K562 (cell line): ENCODE measurements around the gene TXN. TPM values are rescaled to one million over a fixed set of nuclear protein-coding genes. Genes with fewer than 3 reads are reported as not detected.

Experiments used
- CHD7 ChIP-seq: fragments of 200-600 bp; sonication (generic); IDR thresholded peaks from one replicate; pipeline ENCODE4 v1.6.1; 2012; ENCODE audit warnings: mild to moderate bottlenecking, low read depth, low read length, inconsistent platforms
- CREB3 ChIP-seq: fragments of 450-650 bp; conservative IDR thresholded peaks from 2 replicates; pipeline ENCODE4 v1.6.1; 2016; ENCODE audit warnings: missing genetic modification characterization, low read depth, mild to moderate bottlenecking, missing compliant biosample characterization, moderate library complexity
- EGR1 ChIP-seq: fragments of 450-650 bp; conservative IDR thresholded peaks from 2 replicates; pipeline ENCODE4 v1.6.1; 2017; ENCODE audit warnings: mild to moderate bottlenecking
- MAZ ChIP-seq, 2 experiments: fragments of 450-650 bp in 1 of 2; sonication (generic) in 1 of 2; formaldehyde crosslinking; IDR thresholded peaks in 1 of 2; conservative IDR thresholded peaks in 1 of 2; 2 replicates each; pipeline versions ENCODE4 v1.4.0 to v1.5.0; 2020; ENCODE audit warnings: mild to moderate bottlenecking in 1 of 2, missing genetic modification reagents in 1 of 2
- NRF1 ChIP-seq, 2 experiments: fragments of 450-650 bp; IDR thresholded peaks in 1 of 2; conservative IDR thresholded peaks in 1 of 2; 2 replicates each; pipeline ENCODE4 v1.6.1; 2014; ENCODE audit warnings: mild to moderate bottlenecking in 2 of 2
- PHF8 ChIP-seq: fragments of 200-600 bp; sonication (generic); IDR thresholded peaks from 2 replicates; pipeline ENCODE4 v1.6.1; 2012; ENCODE audit warnings: mixed run types, mild to moderate bottlenecking, inconsistent platforms, low read length, moderate library complexity, borderline replicate concordance
- TRIM28 ChIP-seq: fragments of 450-650 bp; IDR thresholded peaks from 2 replicates; pipeline ENCODE4 v1.6.1; 2017
- polyA plus RNA-seq, 8 experiments: library from polyadenylated mRNA; depleted of rRNA in 4 of 8; stranded (reverse) in 5 of 8; unstranded in 3 of 8; fragments of >200 nt; fragmentation: Nextera tagmentation in 2 of 8; fragmentation: Illumina TruSeq in 1 of 8; extraction: Ambion mirVana in 2 of 8; extraction: Trizol in 1 of 8; gene quantifications; 2 replicates each; pipeline versions ENCODE4 v1.2.1 to v1.2.3, GENCODE V29; 2011 to 2014; ENCODE audit warnings: inconsistent platforms in 1 of 8, missing spikeins in 1 of 8
- total RNA-seq, 7 experiments: library from RNA; depleted of rRNA in 6 of 7; stranded (reverse); fragments of >200 nt in 6 of 7; fragmentation: Illumina TruSeq in 2 of 7; extraction: Trizol in 2 of 7; gene quantifications; 2 replicates each; pipeline versions ENCODE4 v1.2.1 to v1.2.3, GENCODE V29; 2011 to 2021; ENCODE audit warnings: low replicate concordance in 1 of 7
- TF ChIP-seq, protein P1 (sequence below): fragments of 450-650 bp; IDR thresholded peaks from 2 replicates; pipeline ENCODE4 v1.6.1; 2016; ENCODE audit warnings: borderline replicate concordance

The TXN gene
- total and polyA plus RNA-seq, 9 of the 15 experiments (the other 6 are each of a cell fraction or from before 2014, with no cell fraction given), result 272 to 1,596 (median 514) TPM

DNA sequence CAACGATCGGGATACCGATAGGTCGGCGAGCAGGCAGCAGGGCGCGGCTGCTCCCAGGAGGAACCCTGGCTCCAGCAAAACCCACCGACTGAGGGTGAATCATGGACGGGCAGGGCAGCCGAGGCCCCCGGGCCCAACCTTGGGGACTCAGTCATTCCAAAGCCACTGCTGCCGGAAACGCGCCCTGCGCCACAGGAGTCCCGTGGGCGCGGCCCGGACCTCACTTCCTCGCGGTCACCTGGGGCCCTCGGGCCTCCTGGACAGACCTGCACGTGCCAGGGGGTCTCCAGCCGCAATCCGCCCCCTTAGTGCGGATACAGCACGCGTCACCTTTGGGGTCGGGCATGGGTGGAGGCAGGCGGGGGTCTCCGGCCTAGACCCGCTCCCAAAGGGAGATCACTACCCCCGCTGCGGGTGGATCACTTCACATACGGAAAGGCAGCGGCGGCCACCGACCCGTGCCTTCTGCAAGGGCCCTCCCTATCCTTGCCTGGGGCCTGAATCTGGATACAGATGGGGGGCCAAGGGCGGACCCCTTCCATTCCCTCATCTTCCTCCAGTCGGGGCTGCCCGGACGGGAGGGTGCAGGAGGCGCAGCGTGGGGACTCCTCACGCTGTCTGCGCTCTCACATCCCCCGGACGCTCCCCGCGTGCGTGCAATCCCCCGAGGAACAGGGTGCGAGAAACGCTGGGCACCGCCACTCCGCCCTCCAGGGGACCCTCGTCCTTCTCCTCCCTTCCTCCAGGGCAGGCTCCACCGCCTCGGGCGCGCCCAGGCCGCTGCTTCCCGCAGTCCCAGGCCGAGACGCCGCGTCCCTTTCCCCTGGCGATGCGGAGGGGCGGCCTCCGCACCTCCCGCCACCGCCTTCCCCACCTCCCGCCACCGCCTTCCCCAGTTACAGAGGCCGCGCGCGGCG lies 586 bp downstream of the TXN start (continued):
- TF ChIP-seq CHD7, result no peak
- peak; percentile 42; the same call in 1 of the 2 replicates for TF ChIP-seq EGR1
- TF ChIP-seq PHF8, result no peak
- TF ChIP-seq CREB3 (tag), result no peak
- peak in 1 of 2 experiments; percentile 42; a peak in 2 of 4 replicates for TF ChIP-seq NRF1 (conservative IDR thresholded peaks at IDR 0.05 in 1 of 2, IDR thresholded peaks at IDR 0.05 in 1 of 2)
- no peak for TF ChIP-seq TRIM28
- TF ChIP-seq, protein P1, sequence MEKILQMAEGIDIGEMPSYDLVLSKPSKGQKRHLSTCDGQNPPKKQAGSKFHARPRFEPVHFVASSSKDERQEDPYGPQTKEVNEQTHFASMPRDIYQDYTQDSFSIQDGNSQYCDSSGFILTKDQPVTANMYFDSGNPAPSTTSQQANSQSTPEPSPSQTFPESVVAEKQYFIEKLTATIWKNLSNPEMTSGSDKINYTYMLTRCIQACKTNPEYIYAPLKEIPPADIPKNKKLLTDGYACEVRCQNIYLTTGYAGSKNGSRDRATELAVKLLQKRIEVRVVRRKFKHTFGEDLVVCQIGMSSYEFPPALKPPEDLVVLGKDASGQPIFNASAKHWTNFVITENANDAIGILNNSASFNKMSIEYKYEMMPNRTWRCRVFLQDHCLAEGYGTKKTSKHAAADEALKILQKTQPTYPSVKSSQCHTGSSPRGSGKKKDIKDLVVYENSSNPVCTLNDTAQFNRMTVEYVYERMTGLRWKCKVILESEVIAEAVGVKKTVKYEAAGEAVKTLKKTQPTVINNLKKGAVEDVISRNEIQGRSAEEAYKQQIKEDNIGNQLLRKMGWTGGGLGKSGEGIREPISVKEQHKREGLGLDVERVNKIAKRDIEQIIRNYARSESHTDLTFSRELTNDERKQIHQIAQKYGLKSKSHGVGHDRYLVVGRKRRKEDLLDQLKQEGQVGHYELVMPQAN, result peak; percentile 73
- TF ChIP-seq MAZ (CRISPR knock-in tag; conservative IDR thresholded peaks at IDR 0.05 in 1 of 2, IDR thresholded peaks at IDR 0.05 in 1 of 2), result no peak; a peak in 1 of 4 replicates
